ENCODE results near the gene COMMD1. TPM values are rescaled to one million over a fixed set of nuclear protein-coding genes. Genes with fewer than 3 reads are reported as not detected.
A peak's percentile ranks its signal among the peaks of the same experiment; 100 is the strongest.
"Not testable (repeated sequence)": the region's sequence is repeated elsewhere in the genome, so short reads cannot be mapped to it uniquely, and the experiment has no call there.

Gene COMMD1
- total RNA-seq, 2 experiments from 2014 or later = 29.3 to 36.1 TPM

DNA sequence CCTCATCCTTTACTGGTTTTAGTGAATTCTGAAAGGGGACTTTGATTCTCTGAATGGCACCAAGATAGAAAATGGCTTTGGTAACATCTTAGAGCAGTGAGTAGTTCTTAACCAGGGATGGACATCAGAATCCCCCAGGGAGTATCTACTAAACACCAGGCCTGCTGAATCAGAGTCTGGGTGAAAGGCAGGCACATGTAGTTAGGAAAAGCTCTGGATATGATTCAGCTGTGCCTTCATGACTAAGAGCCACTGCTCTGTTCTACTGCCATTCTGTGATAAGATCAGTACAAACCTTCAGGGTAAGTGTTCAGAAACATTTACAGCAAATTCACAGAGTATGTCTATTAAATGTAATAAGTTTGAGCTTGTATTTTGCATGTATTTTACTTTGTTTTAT lies 244.2 kb downstream of the COMMD1 start:
- Mint-ChIP-seq H3K9me3 (ENCODE audit: low read depth) (peaks cover 2% of the 10 kb centered on the region), H3K4me3 (no peak overlapping the region), H3K36me3 (ENCODE audit: low read depth) (peaks cover 5% of the 10 kb centered on the region), H3K27ac (no peak overlapping the region), H3K27me3 (no peaks in the 10 kb centered on the region), H3K4me1 (peaks cover 6% of the 10 kb centered on the region)
- peak; percentile 65 for ATAC-seq
- POLR2A ChIA-PET = no interaction called here
- CTCF ChIA-PET = interaction anchor here (0.9 kb wide), 1 partner anchor 9 kb away, joined by 5 read pairs; no protein-coding TSS in a partner anchor
- DNase-seq = no peak
- intact Hi-C loops (cut with DNase I, micrococcal nuclease) = no loop called here

DNA sequence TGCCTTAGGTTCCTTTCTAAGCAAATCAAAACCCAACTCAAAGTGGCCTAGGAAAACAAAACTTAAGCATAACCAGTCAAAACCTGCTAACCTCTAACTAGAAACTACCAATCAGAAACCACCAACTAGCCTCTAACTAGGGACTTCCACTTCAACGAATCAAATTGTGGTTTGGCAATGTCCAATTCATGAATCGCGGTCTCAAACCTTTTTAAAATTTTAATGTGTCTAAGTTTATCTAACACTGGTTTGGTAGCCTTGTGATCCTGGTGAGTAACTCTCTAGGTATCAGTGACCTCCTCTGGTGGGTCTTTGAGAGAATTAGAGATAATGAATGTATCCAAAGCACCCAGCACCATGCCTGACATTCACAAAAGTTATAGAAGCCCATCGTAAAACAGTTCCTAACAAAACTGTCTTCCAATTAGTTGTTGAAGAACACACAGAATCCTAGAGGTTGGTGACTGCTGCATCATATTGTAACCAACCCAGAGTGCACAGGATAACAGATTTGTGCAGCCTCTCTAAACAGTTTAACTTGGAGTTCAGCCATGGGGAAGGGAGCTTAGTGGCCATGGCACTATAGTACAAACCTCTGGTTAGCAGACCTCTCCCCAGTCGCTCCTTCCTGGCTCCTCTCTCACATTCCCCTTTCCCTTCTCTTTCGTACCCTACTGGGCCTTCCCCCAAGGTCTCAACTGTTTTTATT lies 245.3 kb downstream of the COMMD1 start:
- H3K36me3 Mint-ChIP-seq (ENCODE audit: low read depth) = peaks cover 6% of the 10 kb centered on the region
- H3K27ac Mint-ChIP-seq = no peak overlapping the region
- ChIA-PET POLR2A (no interaction called here), CTCF (no interaction called here)
- H3K9me3 Mint-ChIP-seq (ENCODE audit: low read depth) = peaks cover 7% of the 10 kb centered on the region
- no peak overlapping the region for H3K4me3 Mint-ChIP-seq
- peaks cover 6% of the 10 kb centered on the region for H3K4me1 Mint-ChIP-seq
- ATAC-seq = no peak
- H3K27me3 Mint-ChIP-seq = no peaks in the 10 kb centered on the region
- intact Hi-C loops (cut with DNase I, micrococcal nuclease) = no loop called here
- no peak for DNase-seq

DNA sequence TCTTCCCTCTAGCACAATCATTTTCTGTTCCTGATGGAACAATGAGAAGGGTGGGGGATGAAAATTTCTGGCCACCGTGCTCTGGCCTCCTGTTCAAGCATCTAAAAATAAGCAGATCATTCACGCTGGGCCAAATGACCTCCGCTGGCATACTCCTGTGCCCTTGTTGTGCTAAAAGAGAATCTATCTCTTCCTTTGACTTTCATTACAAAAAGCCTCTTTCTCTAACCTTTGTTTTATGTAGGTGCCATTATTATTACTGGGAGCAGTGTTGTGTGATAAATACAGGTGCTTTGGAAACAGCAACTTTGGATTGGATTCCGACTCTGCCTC lies 245.8 kb downstream of the COMMD1 start:
- Mint-ChIP-seq H3K27ac (no peak overlapping the region), H3K27me3 (no peaks in the 10 kb centered on the region), H3K4me1 (peaks cover 6% of the 10 kb centered on the region), H3K36me3 (ENCODE audit: low read depth) (peaks cover 6% of the 10 kb centered on the region), H3K9me3 (ENCODE audit: low read depth) (peaks cover 7% of the 10 kb centered on the region), H3K4me3 (no peak overlapping the region)
- POLR2A ChIA-PET = interaction anchor here (0.6 kb wide), 1 partner anchor 10 kb away, joined by 3 read pairs; no protein-coding TSS in a partner anchor
- no peak for DNase-seq
- intact Hi-C loops (cut with DNase I, micrococcal nuclease) = no loop called here
- CTCF ChIA-PET = no interaction called here
- ATAC-seq = no peak

DNA sequence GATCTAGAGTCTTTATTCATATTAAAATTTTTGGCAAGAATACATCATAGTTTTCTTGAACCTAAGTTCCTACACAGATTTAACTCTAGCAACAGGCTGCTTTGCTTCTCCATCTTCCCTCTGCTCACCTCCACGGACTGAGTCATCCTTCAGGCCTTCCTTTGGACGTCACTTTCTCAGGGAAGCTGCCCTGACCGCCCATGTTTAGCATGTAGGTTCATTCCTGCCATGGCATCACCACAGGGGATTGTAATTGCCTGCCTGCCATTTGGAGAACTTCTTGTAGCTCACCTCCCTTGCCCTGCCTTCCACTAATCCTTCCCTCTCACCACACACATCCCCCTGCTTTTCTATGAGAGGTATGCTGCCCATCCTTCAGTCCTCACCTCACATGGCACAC lies 246.5 kb downstream of the COMMD1 start:
- ATAC-seq = no peak
- Mint-ChIP-seq H3K27me3 (no peaks in the 10 kb centered on the region), H3K4me1 (no peaks in the 10 kb centered on the region), H3K4me3 (no peak overlapping the region), H3K27ac (no peak overlapping the region), H3K36me3 (ENCODE audit: low read depth) (peaks cover 6% of the 10 kb centered on the region), H3K9me3 (ENCODE audit: low read depth) (peaks cover 7% of the 10 kb centered on the region)
- CTCF ChIA-PET = no interaction called here
- no peak for DNase-seq
- intact Hi-C loops (cut with DNase I, micrococcal nuclease) = no loop called here
- POLR2A ChIA-PET = no interaction called here

DNA sequence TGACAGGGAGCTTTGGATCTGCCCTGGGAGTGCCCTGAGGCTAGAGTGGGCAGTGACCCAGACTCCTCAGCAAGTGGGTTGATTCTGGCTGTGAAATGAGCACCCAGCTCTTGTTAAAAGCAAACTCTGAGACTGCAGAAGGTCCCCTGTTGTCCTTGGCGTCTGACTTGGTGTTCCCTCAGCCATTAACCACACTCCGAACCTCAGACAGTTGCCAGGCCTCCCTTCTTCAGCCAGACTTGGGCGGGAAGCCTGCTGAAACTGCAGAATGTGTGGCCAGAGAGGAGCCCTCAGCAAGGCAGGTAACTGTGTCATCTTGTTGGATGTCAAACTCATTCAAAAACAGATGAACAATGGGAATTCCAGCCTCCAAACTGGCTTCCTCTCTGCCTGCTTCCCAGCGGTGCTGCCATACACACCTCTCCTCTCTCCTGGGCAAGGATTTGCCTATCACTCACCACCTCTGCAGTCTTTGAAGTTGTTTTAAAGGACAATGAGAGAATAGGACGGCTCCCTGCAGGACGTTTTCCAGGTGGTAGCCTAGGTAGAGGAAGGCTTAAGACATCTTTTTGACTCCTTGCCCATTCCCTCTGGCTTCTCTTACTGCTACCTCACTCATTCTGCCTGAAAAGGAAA lies 251.5 kb downstream of the COMMD1 start:
- no peaks in the 10 kb centered on the region for H3K27me3 Mint-ChIP-seq
- ChIA-PET POLR2A (no interaction called here), CTCF (no interaction called here)
- no peak for DNase-seq
- intact Hi-C loops (cut with DNase I, micrococcal nuclease) = no loop called here
- peaks cover 6% of the 10 kb centered on the region for H3K36me3 Mint-ChIP-seq (ENCODE audit: low read depth)
- H3K27ac Mint-ChIP-seq = no peak overlapping the region
- ATAC-seq = no peak
- peaks cover 7% of the 10 kb centered on the region for H3K9me3 Mint-ChIP-seq (ENCODE audit: low read depth)
- H3K4me1 Mint-ChIP-seq = no peaks in the 10 kb centered on the region
- no peak overlapping the region for H3K4me3 Mint-ChIP-seq

DNA sequence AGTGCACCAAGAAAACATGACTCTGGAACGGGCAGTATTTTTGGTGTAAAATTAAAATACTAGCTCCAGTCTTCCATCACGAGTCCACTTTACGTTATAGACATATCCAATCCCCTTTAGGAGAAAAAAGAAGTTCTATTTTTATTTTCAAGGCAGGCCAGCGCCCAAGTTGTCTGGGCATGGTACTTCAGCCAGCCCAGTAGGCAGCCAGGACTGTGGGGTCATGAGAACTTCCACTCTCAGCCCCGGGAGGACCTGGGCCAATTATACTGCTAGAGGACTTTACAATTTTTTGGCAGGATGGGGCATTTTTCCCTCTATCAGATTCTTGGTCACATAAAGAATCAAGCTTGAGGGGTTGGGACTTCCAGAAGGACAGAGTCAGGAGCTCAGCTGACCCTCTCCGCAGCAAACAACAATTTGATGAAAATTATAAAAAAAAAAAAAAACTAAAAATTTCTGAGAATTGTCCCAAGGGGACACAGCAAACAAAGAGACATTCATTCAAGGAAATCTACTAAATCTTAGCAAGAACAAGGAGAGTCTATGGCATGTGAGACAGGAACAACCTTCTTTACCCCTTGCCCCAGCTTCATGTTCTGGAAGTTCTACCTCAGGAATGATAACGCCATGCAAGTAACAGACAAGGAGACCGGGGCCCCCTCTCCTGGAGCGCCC lies 253.1 kb downstream of the COMMD1 start:
- CTCF ChIA-PET = interaction anchor here (0.7 to 1.6 kb wide), 2 partner anchors 9 to 44 kb away, joined by 3 to 5 read pairs; no protein-coding TSS in a partner anchor

DNA sequence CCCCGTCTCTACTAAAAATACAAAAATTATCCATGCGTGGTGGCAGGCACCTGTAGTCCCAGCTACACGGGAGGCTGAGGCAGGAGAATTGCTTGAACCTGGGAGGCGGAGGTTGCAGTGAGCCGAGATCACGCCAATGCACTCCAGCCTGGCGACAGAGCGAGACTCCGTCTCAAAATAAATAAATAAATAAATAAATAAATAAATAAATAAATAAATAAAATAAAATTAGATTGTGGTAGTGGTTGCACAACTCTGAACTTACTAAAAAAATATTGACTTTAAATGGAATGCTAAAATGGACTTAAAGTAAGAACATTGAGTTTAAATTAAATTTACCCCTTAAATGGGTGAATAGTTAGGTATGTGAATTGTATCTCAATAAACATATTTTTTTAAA lies 255.2 kb downstream of the COMMD1 start:
- ChIA-PET CTCF (interaction anchor here (0.7 kb wide), 1 partner anchor 38 kb away, joined by 4 read pairs; no protein-coding TSS in a partner anchor), POLR2A (interaction anchor here (0.7 kb wide), 1 partner anchor 9 kb away, joined by 3 read pairs; no protein-coding TSS in a partner anchor)
- H3K4me3 Mint-ChIP-seq; H3K9me3 Mint-ChIP-seq (ENCODE audit: low read depth); intact Hi-C loops (cut with DNase I, micrococcal nuclease); H3K4me1 Mint-ChIP-seq; DNase-seq; H3K36me3 Mint-ChIP-seq (ENCODE audit: low read depth); H3K27ac Mint-ChIP-seq; ATAC-seq; H3K27me3 Mint-ChIP-seq: not testable (repeated sequence)

More for the DNA sequence above, 253.1 kb downstream of the COMMD1 start:
- DNase-seq (no peak), ATAC-seq (no peak)
- Mint-ChIP-seq H3K4me3 (no peak overlapping the region), H3K4me1 (no peaks in the 10 kb centered on the region), H3K9me3 (ENCODE audit: low read depth) (peaks cover 7% of the 10 kb centered on the region), H3K27ac (no peak overlapping the region), H3K36me3 (ENCODE audit: low read depth) (peaks cover 2% of the 10 kb centered on the region), H3K27me3 (no peaks in the 10 kb centered on the region)
- intact Hi-C loops (cut with DNase I, micrococcal nuclease) = no loop called here
- POLR2A ChIA-PET = no interaction called here

DNA sequence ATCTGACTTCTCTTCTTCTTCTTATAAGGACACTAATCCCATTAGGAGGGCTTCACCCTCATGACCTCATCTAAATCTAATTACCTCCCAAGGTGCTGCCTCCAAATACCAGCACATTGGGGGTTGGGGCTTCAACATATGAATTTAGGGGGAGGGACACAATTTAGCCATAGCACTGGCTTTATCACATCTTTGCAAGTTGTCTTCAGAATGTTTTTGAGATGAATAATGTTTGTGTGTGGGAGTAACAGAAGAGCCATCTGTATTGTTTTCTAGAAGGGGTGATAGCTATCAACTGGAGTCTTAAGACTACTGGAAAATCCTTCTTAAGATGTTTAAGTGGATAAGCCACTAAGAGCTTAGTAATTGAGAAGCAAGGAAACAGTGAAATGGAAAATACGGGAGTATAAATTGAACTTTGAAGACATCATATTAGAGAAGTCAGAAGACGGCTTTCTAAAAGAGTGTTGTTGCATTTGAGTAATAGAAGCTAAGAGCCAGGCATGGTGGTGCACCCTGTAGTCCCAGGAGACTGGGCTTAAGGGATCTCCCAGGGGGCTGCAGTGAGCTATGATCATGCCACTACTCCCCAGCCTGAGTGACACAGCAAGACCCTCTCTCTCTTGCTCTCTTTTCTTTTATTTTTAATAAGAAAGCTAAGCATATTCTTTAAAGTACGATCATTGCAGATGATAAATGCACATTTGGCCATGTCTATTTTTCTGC lies 257.8 kb downstream of the COMMD1 start:
- ChIA-PET CTCF (interaction anchor here (0.7 to 1.5 kb wide), 3 partner anchors 15 to 802 kb away, joined by 3 to 8 read pairs (median 3); no protein-coding TSS in a partner anchor), POLR2A (no interaction called here)
- intact Hi-C loops (cut with DNase I, micrococcal nuclease) = no loop called here
- H3K36me3 Mint-ChIP-seq (ENCODE audit: low read depth) = no peaks in the 10 kb centered on the region
- DNase-seq = no peak
- H3K27ac Mint-ChIP-seq = no peak overlapping the region
- no peak for ATAC-seq
- no peak overlapping the region for H3K4me3 Mint-ChIP-seq
- no peaks in the 10 kb centered on the region for H3K4me1 Mint-ChIP-seq
- no peaks in the 10 kb centered on the region for H3K9me3 Mint-ChIP-seq (ENCODE audit: low read depth)
- H3K27me3 Mint-ChIP-seq = no peaks in the 10 kb centered on the region

DNA sequence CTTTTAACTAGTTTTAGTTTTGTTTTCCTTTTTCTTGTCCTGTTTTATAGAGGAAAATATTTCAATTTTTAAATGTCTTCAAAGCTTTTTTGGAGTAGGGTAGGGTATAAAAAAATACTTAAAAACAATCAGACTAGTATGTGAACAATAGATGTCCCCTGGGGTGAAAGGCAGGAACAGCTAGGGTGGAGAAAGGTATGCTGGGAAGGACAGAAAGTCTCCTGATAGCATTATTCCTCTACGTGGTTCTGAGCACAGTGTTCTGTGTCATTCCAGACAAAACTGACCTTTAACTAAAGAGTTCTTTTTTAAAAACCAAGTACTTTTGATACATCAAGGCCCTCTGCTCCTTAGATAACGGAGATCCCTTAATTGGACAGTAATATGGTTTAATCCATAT lies 258.4 kb downstream of the COMMD1 start:
- ATAC-seq = no peak
- Mint-ChIP-seq H3K9me3 (ENCODE audit: low read depth) (no peaks in the 10 kb centered on the region), H3K36me3 (ENCODE audit: low read depth) (no peaks in the 10 kb centered on the region), H3K4me1 (no peaks in the 10 kb centered on the region), H3K27ac (no peak overlapping the region), H3K4me3 (no peak overlapping the region), H3K27me3 (no peaks in the 10 kb centered on the region)
- ChIA-PET CTCF (interaction anchor here (0.8 to 1.5 kb wide), 2 partner anchors 15 to 802 kb away, joined by 3 to 8 read pairs; no protein-coding TSS in a partner anchor), POLR2A (no interaction called here)
- no peak for DNase-seq
- intact Hi-C loops (cut with DNase I, micrococcal nuclease) = no loop called here

DNA sequence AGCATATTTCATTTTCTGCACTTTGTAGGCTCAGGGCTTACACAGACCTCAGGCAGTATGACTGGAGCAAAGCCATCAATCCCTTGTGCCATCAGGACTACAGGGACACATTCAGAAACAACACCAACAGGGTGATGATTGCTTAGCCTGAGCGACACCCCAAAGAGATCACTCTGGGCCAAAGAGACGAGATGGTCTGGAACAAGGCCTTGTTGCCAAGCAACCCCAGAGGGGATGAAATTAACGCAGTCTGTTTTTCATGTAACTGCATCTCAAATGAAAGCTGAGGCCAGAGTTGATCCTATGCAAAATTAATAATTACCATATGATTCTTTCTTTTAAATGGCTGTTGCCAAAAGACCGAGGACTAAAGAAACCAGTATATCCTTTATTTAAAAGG lies 270.3 kb downstream of the COMMD1 start:
- no peaks in the 10 kb centered on the region for H3K9me3 Mint-ChIP-seq (ENCODE audit: low read depth)
- H3K4me1 Mint-ChIP-seq = no peaks in the 10 kb centered on the region
- no peak overlapping the region for H3K27ac Mint-ChIP-seq
- no peak overlapping the region for H3K4me3 Mint-ChIP-seq
- no peak for ATAC-seq
- H3K27me3 Mint-ChIP-seq = no peaks in the 10 kb centered on the region
- no peak for DNase-seq
- intact Hi-C loops (cut with DNase I, micrococcal nuclease) = no loop called here
- H3K36me3 Mint-ChIP-seq (ENCODE audit: low read depth) = no peaks in the 10 kb centered on the region
- ChIA-PET CTCF (interaction anchor here (0.6 kb wide), 1 partner anchor 141 kb away, joined by 5 read pairs; no protein-coding TSS in a partner anchor), POLR2A (no interaction called here)

DNA sequence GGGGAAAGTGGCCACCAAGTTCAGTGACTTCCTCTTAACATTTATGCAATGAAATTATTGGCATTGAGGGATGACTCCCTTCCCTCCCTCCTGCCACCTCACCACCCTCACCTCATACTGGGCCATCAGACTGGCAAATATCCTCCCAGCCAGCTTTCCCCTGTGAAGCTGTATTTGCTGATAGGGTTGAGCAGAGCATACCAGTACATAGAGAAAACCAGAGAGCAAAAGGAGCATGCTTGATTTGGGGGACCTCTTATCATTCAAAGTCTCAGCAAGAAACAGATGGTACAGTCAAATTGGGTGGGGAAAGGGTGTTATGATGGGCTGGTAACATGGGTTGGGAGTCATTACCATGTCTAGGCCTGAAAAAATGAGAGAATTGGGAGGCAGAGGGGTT lies 271.3 kb downstream of the COMMD1 start:
- intact Hi-C loops (cut with DNase I, micrococcal nuclease) = no loop called here
- POLR2A ChIA-PET = no interaction called here
- ATAC-seq = no peak

More for the DNA sequence above, 271.3 kb downstream of the COMMD1 start:
- Mint-ChIP-seq H3K4me3 (no peak overlapping the region), H3K4me1 (peaks cover 2% of the 10 kb centered on the region), H3K27ac (no peak overlapping the region), H3K9me3 (ENCODE audit: low read depth) (no peaks in the 10 kb centered on the region), H3K36me3 (ENCODE audit: low read depth) (no peaks in the 10 kb centered on the region), H3K27me3 (no peaks in the 10 kb centered on the region)
- DNase-seq = no peak
- CTCF ChIA-PET = interaction anchor here (0.6 kb wide), 1 partner anchor 70 kb away, joined by 3 read pairs; no protein-coding TSS in a partner anchor

Measured in activated CD4-positive, alpha-beta T cell treated with anti-CD3 and anti-CD28 coated beads for 36 hours (primary cell).